HG02678 (cell line): Measurements from ENCODE around the gene PIGT.

ENCODE experiments used
- ATAC-seq: cut with Tn5 transposase; IDR thresholded peaks from one replicate; pipeline ENCODE4 v1.9.1; 2021; ENCODE audit warnings: mild to moderate bottlenecking, moderate library complexity; ENCODE audit not compliant: unreplicated experiment

Gene PIGT

DNA sequence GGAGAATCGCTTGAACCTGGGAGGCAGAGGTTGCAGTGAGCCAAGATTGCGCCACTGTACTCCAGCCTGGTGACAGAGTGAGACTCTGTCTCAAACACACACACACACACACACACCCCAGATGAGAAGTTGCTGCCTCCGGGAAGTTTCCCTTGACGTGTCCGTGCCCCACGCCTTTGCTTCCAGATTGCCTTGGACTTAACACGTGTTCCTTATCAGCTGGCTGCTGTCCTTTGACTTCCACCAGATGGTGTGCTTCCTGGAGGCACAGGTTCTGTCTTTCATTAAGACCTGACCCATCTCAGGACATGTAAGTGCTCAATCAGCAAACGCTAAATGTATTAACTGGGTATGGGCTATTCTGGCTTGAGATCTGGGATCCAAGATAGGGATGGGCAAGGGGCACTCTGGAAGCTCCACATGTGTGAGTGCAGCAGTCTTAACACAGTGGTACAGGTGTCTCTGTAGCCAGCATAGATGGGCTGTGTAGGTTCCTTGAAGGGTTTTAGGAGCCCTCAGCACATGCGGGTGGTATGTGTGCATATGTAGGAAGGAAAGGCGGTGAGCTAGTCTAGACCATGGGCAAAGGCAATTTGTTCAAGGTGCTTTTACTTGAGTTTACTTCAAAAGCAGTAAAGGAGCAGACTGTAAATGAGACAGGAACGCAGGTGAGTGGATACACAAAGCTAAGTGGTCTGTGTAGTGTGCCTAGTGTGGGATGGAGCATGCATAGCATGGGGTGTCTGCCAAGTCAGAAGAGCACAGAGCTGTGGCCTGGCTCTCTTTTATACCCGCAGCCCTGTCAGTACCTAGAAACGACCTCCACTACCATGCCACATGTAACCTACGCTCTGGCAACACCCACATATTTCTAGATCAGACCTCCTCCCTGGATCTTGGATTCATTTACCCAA is 11.6 kb downstream of the PIGT start:
- no peak for ATAC-seq

DNA sequence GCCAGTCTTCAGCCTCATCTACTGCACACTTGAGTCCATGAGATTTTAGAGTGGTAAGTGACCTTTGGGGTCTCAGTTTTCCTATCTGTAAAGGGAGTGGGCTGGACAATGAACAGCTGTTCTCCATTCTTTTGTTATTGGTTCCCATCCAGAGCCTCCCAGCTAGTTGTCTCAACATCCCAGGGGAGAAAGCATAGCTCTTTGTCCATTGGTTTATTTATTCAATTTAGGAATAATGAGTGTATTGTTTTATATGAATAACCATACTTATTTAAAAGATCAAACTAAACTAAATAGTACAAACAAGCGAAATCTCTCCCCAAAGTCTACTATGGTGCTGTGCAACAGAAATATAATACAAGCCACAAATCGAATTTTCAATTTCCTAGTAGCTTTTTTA is 13.7 kb downstream of the PIGT start:
- ATAC-seq: no peak

DNA sequence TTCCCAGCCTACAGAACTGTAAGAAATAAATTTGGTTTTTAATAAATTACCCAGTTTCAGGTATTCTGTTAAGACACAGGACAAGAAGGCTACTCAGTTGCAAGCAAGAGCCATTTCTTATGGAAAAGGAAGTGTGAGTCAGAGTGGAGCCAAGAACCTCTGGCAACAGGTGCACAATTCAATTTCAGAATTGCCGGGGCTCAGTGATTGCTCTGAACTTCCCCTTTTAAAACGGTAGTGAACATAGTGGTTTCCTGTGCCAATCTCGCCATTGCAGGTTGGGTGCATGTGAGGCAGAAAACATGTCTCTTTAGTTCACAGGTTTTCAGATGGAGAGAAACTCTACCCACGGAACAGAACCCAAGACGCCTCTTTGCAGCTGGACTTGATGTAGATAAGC is 16.4 kb downstream of the PIGT start:
- peak; percentile 69 for ATAC-seq

DNA sequence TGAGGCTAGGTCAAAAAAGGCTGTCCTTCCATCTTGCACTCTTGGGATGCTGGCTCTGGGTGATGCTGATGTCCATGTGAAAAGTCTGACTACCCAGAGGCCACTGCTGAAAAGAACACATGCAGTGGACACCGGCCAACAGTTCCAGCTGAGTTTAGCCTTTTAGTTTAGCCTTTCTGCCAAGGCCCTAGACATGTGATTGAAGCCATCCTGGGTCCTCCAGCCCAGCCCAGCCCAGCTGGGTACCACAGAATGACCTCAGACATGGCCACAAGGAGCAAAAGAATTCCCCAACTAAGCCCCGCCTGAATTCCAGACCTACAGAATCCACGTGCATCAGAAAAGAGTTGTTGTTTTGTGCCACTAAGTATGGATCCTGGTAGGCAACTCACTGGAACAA is 17.4 kb downstream of the PIGT start:
- ATAC-seq: no peak

DNA sequence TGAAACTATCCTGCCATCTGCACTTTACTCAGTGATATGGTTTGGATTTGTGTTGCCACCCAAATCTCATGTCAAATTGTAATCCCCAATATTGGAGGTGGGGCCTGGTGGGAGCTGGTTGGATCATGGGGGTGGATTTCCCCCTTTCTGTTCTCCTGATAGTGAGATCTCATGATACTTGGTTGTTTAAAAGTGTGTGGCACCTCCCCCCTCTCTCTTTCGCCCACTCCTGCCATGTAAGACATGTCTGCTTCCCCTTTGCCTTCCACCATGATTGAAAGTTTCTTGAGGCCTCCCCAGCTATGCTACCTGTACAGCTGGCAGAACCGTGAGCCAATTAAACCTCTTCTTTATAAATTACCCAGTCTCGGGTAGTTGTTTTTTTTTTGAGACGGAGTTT is 18.0 kb downstream of the PIGT start:
- no peak for ATAC-seq

DNA sequence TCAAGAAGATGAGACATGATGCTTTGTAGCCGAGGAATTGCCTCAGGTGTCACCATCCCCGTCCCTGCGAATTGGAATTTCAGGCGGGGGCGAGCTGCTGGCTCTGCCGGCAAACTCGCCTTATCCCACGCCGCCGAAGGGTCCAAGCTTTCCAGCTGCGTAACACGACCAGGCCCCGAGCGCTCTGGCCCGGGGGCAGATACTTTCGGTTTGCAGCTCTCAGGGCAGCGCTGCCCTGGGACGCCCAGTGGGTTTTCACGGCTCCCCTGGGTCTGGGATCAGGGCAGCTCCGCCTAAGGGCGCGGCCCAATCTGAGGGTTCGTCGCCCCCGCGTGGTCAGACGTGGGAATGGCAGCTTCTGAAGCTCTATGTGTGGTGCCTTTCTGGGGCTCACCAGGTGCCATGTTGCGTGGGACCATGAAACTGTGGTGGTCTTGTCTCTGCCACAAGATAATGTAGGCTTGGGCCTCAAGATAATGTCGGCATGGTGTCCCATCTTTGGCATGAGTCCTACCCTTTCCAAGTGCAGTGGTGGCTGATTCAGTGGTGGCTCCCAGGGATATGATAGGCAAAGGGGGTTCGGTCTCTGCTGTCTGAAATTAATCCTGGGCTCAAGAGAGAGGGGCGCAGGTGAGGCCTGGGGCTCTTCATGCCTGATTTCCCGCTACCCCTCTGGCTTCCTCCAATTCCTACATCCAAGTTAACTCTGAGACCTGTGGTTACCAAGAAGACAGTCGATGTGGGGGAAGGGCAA is 21.0 kb downstream of the PIGT start:
- no peak for ATAC-seq

DNA sequence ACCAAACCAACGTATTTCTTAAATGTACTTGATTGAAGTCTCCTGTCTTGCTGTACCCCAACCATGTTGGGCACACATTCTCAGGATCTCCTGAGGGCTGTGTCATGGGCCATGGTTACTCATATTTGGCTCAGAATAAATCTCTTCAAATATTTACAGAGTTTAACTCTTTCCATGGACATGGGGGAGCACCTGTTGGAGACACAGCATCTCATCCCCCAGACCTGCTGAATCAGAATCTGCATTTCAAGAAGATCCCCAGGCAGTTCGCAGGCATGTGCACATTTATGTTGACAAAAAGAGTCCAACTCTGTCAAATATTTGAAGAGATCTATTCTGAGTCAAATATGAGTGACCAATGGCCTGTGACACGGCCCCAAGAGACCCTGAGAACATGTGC is 24.5 kb downstream of the PIGT start:
- ATAC-seq: no peak

DNA sequence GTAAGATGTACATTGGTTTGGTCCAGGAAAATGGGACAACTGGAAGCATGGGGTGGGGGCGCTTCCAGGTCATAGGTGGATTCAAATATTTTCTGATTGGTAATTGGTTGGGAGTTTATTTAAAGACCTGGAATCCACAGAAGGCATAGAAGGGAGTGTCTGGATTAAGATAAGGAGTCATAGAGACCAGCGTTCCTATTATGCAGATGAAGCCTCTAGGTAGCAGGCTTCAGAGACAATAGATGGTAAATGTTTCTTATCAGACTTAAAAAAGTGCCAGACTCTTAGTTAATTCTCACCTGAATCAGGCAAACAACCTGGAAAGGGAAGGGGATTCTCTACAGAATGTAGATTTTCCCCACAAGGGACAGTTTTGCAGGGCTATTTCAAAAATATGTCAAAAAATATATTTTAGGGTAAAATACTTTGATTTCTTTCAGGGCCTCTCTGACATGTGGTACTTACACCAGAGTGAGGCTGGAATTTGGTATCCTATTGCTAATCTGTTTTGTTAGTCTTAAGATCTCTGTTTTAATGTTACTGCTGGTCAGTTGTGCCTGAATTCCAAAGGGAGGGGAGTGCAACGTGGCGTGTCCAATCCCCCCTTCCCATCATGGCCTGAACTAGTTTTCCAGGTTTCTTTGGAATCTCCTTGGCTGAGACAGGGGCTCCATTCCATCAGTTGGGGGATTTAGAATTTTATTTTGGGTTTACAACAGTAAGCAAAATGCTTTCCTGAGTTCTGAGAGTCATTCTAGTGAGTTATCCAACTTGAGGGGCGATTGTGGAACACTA is 25.1 kb downstream of the PIGT start:
- ATAC-seq: no peak

DNA sequence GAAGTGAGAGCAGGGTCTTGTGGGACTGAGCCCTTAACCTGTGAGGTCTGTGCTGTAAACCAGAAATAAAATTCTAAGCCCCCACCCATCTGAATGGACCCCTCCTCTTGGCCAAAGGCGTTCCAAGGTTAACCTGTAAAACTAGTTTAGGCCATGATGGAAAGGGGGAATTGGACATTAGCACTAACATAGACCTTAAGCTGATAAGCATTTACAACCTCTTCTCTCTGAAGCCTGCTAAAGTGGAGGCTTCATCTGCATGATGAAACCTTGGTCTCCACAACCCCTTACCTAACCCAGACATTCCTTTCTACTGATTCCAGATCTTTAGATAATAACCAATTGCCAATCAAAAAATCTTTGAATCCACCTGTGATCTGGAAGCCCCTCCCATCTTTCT is 25.8 kb downstream of the PIGT start:
- no peak for ATAC-seq

DNA sequence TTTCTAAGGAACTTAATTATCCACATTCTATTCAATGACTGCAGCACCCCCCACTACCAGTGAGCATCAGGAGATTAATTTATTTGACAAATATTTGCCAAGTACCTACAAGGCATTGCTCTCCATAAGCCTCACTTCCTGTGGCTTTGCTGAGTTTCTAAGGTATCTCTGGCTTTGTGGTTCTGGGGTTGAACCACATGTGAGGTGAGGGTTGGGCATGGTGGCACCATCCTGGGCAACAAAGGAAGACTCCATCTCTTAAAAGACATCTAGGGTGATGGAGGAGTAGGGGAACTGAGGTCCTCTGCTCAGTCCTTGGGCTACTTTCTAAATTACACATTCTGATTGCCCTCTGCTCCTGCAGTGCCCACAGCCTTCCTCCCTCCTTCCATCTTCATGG is 28.1 kb downstream of the PIGT start:
- no peak for ATAC-seq

DNA sequence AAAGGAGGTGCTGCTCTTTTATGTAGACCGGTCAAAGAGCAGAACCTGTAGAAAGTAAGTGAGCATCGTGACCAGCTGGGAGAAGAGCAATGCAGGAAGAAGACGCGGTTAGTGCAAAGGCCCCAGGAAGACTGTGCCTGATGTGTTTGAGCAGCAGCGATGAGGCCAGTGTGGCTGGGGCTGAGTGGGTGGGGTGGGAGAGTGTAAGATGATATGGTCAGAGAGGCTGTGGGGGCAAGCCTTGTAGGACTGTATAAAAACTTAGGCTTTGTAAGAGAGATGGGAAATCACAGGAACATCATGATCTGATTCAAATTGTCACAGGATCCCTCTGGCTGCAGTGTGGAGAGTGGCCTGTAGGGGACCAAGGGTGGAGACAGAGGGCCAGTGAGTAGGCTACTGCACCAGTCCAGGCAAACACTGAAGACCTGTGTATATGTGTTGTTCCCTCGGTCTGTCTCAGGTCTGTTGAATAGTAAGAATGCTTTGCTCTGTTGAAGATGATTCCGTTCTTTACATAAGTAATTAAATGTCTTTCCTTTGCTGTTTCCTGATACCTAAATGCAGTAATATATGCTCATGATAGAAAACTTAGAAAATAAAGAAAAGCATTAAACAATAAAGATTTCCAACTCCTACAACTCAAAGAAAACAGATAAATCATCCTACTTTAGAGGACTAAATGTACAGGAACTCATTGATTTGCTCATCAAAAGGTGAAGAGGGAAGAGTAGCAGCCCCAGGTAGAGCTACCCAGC is 30.0 kb downstream of the PIGT start:
- ATAC-seq: peak; percentile 54

DNA sequence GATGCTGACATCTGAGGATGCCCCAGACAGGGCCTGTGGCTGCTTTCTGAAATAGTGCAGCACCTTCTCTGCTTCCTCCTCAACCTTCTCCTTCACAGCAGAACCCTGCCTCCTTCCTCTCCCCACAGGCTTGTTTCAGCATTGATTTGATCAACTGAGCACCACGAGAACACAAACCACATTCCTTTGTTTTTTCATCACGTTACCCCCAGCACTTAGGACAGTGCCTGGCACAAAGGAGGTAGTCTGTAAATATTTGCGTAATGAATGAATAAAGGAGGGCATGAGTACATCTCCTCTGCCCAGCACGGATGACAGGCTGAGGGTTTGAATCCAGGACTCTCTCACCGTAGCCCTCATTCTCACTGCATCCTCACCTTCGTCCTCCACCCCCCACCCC is 32.3 kb downstream of the PIGT start:
- ATAC-seq: no peak

DNA sequence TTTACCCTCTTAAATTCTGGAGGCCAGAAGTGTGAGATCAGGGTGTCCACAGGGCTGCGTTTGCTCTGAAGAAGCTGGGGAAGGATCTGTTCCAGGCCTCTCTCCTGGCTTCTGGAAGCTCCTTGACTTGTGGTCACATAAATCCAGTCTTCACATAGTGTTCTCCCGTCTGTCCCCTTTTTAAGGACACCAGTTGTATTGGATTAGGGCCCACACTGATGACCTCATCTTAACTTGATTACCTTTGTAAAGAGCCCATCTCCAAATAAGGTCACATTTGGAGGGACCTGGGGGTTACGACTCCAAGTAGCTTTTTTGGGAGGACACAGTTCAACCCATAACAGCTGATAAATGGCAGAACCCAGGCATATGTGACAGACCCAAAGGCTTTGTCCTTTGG is 33.6 kb downstream of the PIGT start:
- no peak for ATAC-seq

DNA sequence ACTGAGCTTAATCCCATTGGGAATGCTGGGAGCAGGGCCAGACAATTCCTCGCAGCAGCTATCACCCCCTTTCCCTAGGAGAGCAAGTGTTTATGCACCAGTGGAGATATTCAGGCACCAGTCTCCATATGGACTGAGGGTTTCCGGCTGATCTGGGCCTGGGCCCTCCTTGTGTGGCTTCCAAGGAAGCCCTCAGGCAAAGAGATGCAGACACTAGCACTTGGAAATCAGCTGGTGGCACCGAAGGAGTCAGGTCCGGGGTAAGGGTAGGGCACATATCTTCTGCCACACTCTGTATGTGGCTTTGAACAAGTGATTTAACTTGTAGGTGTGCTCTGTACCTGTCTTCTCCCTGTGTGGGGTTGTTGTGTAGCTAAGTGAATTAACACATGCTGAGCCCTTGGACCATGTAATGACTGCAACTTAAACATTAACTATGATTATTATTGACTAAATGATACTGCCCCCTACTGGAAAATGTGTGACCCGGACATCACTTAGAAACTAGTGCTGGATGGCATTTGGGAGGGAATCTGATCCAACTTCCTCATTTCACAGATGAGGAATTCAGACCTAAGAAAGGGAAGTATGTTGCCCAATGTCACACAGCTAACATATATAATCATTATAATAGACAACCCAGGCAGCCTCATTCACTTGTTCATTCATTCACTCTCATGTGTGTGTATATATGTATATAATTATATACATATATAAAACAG is 34.3 kb downstream of the PIGT start:
- ATAC-seq: no peak

DNA sequence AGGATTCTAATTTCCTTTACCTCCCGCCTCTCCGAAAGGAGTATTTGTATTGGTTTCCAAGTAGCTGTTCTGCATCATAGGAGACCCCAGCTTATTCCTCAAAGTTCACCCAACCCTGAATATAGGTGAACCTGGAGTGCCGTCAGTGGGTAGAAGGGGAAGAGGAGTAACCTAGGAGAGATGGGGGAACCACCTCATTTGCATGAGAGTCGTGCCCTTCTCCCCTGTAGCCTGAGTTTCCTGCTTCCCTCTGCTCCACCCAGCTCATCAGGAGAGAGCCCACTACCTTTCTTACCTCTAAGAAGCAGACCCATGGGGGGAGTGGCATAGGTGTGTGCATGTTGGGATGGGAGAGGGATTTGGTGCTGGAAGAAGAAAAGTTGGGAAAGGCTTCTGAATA is 36.3 kb downstream of the PIGT start:
- ATAC-seq: no peak

DNA sequence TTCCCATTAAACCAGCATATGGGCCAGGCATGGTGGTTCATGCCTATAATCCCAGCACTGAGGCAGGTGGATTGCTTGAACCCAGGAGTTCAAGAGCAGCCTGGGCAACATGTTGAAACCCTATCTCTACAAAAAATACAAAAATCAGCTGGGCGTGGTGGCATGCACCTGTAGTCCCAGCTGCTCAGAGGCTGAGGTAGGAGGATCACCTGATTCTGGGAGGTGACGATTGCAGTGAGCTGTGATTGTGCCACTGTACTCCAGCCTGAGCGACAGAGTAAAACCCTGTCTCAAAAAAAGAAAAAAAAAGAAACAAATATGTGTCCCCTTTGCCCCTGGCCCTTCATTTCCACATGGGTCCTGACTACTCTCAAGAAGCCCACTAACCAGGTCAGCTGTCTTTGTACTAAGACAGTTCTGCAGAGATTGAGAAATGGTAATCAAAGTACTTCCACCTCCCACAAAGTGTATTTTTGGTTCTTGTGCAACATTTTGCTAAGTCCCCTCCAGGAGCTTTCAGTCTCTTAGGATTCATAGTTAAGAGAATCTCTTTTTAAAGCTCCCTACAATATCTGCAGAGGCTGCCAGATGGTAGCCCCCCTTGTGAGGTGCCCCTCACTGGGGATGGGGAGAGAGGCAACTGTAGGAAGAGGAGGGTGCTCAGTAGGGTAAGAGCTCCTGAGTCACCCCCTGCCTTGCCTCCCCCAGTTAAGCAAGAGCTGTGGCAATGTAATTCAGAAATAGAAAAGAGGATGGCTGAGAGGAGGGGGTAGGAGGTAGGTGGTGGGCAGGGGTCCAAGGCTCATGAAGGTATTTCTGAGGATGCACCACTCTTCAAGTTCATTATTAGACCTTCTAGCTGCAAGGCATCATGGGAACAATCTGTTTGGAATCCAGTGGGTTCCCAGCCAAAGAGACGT is 37.1 kb downstream of the PIGT start:
- ATAC-seq: no peak

DNA sequence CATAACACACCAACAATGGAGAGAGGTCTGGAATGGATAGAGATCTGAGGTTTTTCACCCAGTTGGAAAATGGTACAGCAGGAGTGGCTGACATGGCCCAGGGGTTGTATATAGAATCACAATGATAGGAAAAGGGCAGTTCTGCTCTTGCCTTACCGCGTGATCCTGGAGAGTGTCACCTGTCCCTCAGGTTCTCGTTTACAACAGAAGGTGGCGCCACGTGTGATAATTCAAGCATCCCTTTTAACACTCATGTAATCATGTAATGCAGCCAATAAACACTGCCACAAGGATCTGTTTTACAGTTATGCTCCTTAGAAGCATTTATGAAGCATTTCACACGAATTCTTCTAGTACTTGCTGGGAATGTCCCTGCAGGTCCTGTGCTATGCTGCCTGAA is 40.7 kb downstream of the PIGT start:
- ATAC-seq: no peak

DNA sequence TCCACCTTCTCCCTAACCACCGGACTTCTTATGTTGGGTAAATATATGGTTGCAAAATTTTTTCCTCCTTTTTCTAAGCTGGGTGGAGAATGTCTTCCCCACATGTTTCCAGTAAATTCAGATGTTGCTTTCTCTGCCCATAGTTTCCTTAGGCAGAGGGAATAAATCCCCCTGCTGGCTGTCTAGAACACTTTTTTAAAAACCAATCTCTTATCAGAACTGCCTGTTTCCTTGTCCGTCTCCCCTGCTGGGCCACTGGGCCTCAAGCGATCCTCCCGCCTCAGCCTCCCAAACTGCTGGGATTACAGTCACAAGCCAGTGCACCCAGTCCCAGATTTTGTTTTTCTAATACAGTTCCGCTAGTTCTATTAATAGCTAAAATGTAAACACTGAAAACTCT is 43.7 kb downstream of the PIGT start:
- no peak for ATAC-seq

DNA sequence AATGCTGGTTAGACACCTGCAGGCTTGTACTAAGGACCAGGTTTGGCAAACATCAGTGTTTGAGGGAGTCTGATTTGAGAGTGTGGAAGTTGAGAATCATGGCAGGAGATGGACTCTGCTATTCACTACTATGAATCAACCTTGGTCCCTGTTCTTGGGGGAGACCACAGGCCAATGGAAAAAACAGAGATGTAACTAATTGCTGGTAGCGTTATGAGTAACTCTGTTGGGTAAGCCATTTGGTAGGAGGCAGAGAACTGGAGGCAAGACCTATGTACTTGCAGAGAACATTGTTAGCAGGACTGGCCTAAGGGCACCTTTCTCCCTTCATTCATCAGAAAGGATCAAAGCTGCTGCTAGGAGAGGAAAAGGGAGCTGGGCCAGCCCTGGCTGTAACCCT is 45.3 kb downstream of the PIGT start:
- ATAC-seq: no peak
